Astrocyte of the spinal cord (primary cell): ENCODE results near the gene PLPPR1.

Experiments
- DNase-seq: peaks from one replicate; pipeline ENCODE4 v3.0.0; 2011; ENCODE audit warnings: low read depth, low spot score
- H3K4me3 ChIP-seq: 2 replicates; pipeline ENCODE4 v1.5.1; 2011; ENCODE audit warnings: low read depth, mild to moderate bottlenecking, low read length, moderate library complexity
- CTCF ChIP-seq: IDR thresholded peaks from 2 replicates; pipeline ENCODE4 v1.5.1; 2012; ENCODE audit warnings: low read depth, mild to moderate bottlenecking, low read length, inconsistent platforms
- in situ Hi-C: cut with HindIII; loops from 2 replicates; pipeline ENCODE4 v1.10.0; 2017; ENCODE audit warnings: low sequenced_read_pairs

Gene PLPPR1

GRCh38 chr9:101366038-101366756 lies 337.7 kb downstream of the PLPPR1 start:
- H3K4me3 ChIP-seq: no peak overlapping the region
- in situ Hi-C loops: no loop called here
- TF ChIP-seq CTCF: no peak
- DNase-seq: peak; percentile 2

GRCh38 chr9:101367323-101367722 lies 338.8 kb downstream of the PLPPR1 start:
- no peak for TF ChIP-seq CTCF
- in situ Hi-C loops: no loop called here
- DNase-seq: no peak
- no peak overlapping the region for H3K4me3 ChIP-seq

GRCh38 chr9:101369286-101369685 lies 340.8 kb downstream of the PLPPR1 start:
- DNase-seq: peak; percentile 36
- no peak overlapping the region for H3K4me3 ChIP-seq
- TF ChIP-seq CTCF: no peak
- in situ Hi-C loops: no loop called here

GRCh38 chr9:101369884-101370531 lies 341.5 kb downstream of the PLPPR1 start:
- in situ Hi-C loops: no loop called here
- no peak for TF ChIP-seq CTCF
- H3K4me3 ChIP-seq: no peak overlapping the region
- no peak for DNase-seq

GRCh38 chr9:101371813-101372212 lies 343.3 kb downstream of the PLPPR1 start:
- in situ Hi-C loops: no loop called here
- H3K4me3 ChIP-seq: no peak overlapping the region
- DNase-seq: no peak
- TF ChIP-seq CTCF: no peak

GRCh38 chr9:101372327-101373118 lies 344.0 kb downstream of the PLPPR1 start:
- no peak for TF ChIP-seq CTCF

More at GRCh38 chr9:101372327-101373118, 344.0 kb downstream of the PLPPR1 start:
- in situ Hi-C loops: no loop called here
- no peak overlapping the region for H3K4me3 ChIP-seq
- DNase-seq: no peak
